Kidney (tissue), 14 donors: ENCODE data around the gene CTCFL. TPM values are rescaled to one million over a fixed set of nuclear protein-coding genes. Genes with fewer than 3 reads are reported as not detected.

ENCODE experiments used
- DNase-seq, 5 donors: peaks; one replicate each; pipeline ENCODE4 v3.0.0-alpha.2; 2013 to 2020
- FAIRE-seq: peaks from 2 replicates; lab custom pipeline; 2012; peaks lifted over from hg19 to GRCh38; lab: Jason Lieb, UNC
- H3K27ac ChIP-seq, 2 donors: one replicate each; pipeline ENCODE4 v1.7.0; 2013; ENCODE audit warnings: low read depth in 2 of 2, low read length in 2 of 2, inconsistent platforms in 1 of 2
- H3K27me3 ChIP-seq: one replicate; pipeline ENCODE4 v1.7.1; 2013; ENCODE audit warnings: low read length, inconsistent platforms; ENCODE audit not compliant: control insufficient read depth, insufficient read depth
- H3K36me3 ChIP-seq, 3 donors: one replicate each; pipeline versions ENCODE4 v1.7.0 to v1.7.1; 2013; ENCODE audit warnings: low read length in 3 of 3, control low read depth in 1 of 3, inconsistent platforms in 1 of 3; ENCODE audit not compliant: insufficient read depth in 3 of 3, control insufficient read depth in 2 of 3
- H3K4me1 ChIP-seq, 3 donors: one replicate each; pipeline versions ENCODE4 v1.7.0 to v1.7.1; 2013; ENCODE audit warnings: low read length in 3 of 3, inconsistent platforms in 1 of 3, low read depth in 1 of 3; ENCODE audit not compliant: control insufficient read depth in 2 of 3, insufficient read depth in 2 of 3
- H3K4me3 ChIP-seq, 3 donors: one replicate each; pipeline versions ENCODE4 v1.7.0 to v1.8.1; 2013; ENCODE audit warnings: low read length in 3 of 3, control low read depth in 1 of 3, inconsistent platforms in 1 of 3
- H3K9ac ChIP-seq, 3 donors: one replicate each; pipeline versions ENCODE4 v1.7.0 to v1.7.1; 2013; ENCODE audit warnings: low read length in 3 of 3, control low read depth in 1 of 3, inconsistent platforms in 1 of 3
- H3K9me3 ChIP-seq, 3 donors: one replicate each; pipeline versions ENCODE4 v1.7.0 to v1.7.1; 2013; ENCODE audit warnings: low read length in 3 of 3, control low read depth in 1 of 3, inconsistent platforms in 1 of 3; ENCODE audit not compliant: control insufficient read depth in 2 of 3, insufficient read depth in 1 of 3
- intact Hi-C: fragments of 100-400 bp; cut with DNase I; formaldehyde crosslinking; loops from one replicate; pipeline ENCODE4 v1.11.1; 2022
- polyA plus RNA-seq: library from polyadenylated mRNA; stranded (reverse); fragments of 350-450 nt; fragmentation: Illumina TruSeq; extraction: RNeasy Lipid Tissue Mini Kit (QIAGEN cat#74804); gene quantifications from one replicate; pipeline ENCODE4 v1.2.3, GENCODE V29; 2014; ENCODE audit warnings: low read depth, low replicate concordance; ENCODE audit not compliant: insufficient read depth
- total RNA-seq: library from RNA; stranded (reverse); fragmentation: NEBNext Ultra II Directional; extraction: Animal tissue kit (Norgen Biotek cat#: 25700); gene quantifications from one replicate; pipeline ENCODE4 v1.2.1, GENCODE V29; 2021
- TF ChIP-seq, protein P1 (sequence below): IDR thresholded peaks from 3 replicates; pipeline ENCODE4 v1.5.1; 2012; ENCODE audit warnings: mild to moderate bottlenecking, moderate library complexity, borderline replicate concordance; ENCODE audit not compliant: insufficient read depth; ENCODE audit errors: extremely low read depth
- donor health status: control.
- donor health status: control.
- donor health status: control.
- donor health status: control.
- donor health status: control.
- donor health status: DM: yes; HTN: yes; CAD: no.
- donor health status: Normal renal cell carcinoma (clear cell type).

CTCFL gene
- total and polyA plus RNA-seq, 2 donors from 2014 or later = not detected

DNA sequence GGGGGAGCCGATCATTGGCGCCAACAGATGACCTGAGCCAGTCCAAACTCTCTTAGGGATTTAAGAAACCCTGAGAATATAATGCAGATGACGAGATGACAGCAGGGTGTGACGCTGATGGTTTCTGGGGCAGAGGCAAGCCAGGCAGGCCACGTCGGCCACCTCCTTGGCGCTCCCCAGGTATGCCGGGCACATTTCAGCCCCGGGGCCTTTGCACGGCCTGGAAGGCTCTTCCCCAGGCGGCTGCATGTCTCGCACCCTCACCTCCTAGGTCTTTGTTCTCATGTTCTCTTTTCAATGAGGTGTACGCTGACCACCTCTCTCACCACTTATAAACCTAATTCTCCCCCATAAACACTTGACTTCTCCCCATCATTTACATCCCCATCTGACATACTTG, 68.8 kb downstream of the CTCFL start:
- no peak for FAIRE-seq
- Histone ChIP-seq H3K9me3 (no peaks in the 10 kb centered on the region), H3K27ac (no peak overlapping the region)

DNA sequence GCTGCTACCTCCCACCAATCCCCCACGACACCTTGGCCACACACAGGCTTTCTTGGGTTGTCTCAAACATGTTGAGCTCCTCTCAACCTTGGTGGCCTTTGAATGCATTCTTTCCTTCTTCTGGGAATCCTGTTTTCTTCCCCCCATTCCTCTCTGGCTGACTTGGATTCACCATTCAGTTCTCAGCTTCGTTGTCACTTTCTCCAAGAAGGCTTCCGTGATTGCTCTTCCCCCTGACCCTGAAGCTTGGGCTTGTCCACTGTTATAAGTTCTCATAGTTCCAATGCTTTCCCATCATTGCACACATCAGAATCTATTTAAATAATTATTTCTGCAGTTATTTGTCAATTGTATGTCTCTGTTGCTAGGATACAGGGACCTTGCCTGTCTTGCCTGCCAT, 69.6 kb downstream of the CTCFL start:
- Histone ChIP-seq H3K9ac (no peak overlapping the region), H3K36me3 (no peaks in the 10 kb centered on the region), H3K4me3 (no peak overlapping the region), H3K27me3 (no peaks in the 10 kb centered on the region), H3K27ac (no peak overlapping the region), H3K4me1 (peaks cover 0 to 2% (median 0%) of the 10 kb centered on the region in 3 donors), H3K9me3 (no peaks in the 10 kb centered on the region)
- intact Hi-C loops = no loop called here
- FAIRE-seq (no peak), DNase-seq (no peak)
- TF ChIP-seq, protein P1, sequence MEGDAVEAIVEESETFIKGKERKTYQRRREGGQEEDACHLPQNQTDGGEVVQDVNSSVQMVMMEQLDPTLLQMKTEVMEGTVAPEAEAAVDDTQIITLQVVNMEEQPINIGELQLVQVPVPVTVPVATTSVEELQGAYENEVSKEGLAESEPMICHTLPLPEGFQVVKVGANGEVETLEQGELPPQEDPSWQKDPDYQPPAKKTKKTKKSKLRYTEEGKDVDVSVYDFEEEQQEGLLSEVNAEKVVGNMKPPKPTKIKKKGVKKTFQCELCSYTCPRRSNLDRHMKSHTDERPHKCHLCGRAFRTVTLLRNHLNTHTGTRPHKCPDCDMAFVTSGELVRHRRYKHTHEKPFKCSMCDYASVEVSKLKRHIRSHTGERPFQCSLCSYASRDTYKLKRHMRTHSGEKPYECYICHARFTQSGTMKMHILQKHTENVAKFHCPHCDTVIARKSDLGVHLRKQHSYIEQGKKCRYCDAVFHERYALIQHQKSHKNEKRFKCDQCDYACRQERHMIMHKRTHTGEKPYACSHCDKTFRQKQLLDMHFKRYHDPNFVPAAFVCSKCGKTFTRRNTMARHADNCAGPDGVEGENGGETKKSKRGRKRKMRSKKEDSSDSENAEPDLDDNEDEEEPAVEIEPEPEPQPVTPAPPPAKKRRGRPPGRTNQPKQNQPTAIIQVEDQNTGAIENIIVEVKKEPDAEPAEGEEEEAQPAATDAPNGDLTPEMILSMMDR = no peak

More for the DNA sequence above, 68.8 kb downstream of the CTCFL start:
- no peak for DNase-seq
- Histone ChIP-seq H3K4me3 (no peak overlapping the region), H3K27me3 (no peaks in the 10 kb centered on the region), H3K36me3 (no peaks in the 10 kb centered on the region), H3K4me1 (peaks cover 0 to 2% (median 0%) of the 10 kb centered on the region in 3 donors), H3K9ac (no peak overlapping the region)
- TF ChIP-seq, protein P1 = no peak
- intact Hi-C loops = no loop called here

DNA sequence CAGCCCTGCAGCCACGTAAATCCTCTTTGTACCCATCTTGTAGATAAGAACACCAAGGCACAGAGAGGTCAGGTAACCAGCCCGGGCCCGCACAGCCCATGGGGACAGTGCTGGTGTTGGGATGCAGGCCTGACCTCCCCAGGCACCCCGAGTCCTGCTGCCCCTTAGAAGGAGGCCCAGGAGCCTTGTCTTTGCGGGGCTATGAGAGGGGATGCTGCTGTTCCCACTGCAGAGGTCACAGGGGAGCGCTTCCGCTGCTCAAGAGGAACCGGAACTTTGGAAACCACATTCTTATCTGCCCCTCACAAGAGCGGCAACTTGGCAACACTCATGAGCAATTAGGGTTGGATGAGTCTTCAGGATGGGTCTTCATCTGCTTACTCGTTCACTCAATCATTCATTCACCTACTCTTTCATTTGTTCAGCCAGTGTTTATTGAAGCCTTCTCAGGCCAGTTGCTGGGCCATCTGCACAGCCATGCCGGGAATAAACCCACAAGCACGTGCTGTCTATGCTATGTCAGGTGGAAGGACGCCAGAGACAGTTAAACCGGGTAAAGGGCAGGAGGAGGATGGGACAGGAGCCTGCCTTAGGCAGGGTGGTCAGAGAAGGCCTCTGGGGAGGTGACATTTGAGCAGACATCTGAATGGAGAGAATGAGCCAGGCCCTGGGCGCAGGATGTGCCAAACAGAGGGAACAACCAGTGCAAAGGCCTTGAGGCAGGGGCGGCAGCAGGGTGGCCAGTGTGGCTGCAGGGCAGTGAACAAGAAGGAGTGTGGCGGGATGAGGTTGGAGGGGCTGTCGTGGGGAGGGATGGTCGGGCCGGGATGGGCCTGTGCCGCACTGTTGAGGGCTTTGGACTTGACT, 72.9 kb downstream of the CTCFL start:
- H3K9me3 ChIP-seq = no peaks in the 10 kb centered on the region
- FAIRE-seq (no peak), DNase-seq (no peak)
- no peaks in the 10 kb centered on the region for H3K36me3 ChIP-seq
- H3K4me1 ChIP-seq = peaks cover 0 to 2% (median 0%) of the 10 kb centered on the region in 3 donors
- H3K9ac ChIP-seq = no peak overlapping the region
- no peaks in the 10 kb centered on the region for H3K27me3 ChIP-seq
- H3K4me3 ChIP-seq = no peak overlapping the region
- TF ChIP-seq, protein P1 = no peak
- no peak overlapping the region for H3K27ac ChIP-seq
- intact Hi-C loops = no loop called here
